GM23338 (cell line): ENCODE data around the gene MYO7B. TPM values are rescaled to one million over a fixed set of nuclear protein-coding genes. Genes with fewer than 3 reads are reported as not detected.

Experiments
- ATAC-seq: fragments of 200-7000 bp; cut with Tn5 transposase; 3 replicates; pipeline ENCODE4 v1.9.1; 2020
- DNase-seq: peaks from one replicate; pipeline ENCODE4 v3.0.0-alpha.2; 2015; ENCODE audit warnings: low spot score
- H2AFZ ChIP-seq: fragments of 200-600 bp; sonication (generic); 2 replicates; pipeline ENCODE4 v1.8.0; 2016; ENCODE audit warnings: antibody characterized with exemption, mild to moderate bottlenecking, moderate library complexity
- H3F3A ChIP-seq: fragments of 200-600 bp; sonication (generic); replicated peaks from 2 replicates; pipeline ENCODE4 v1.8.0; 2017; ENCODE audit warnings: antibody characterized with exemption, mixed run types, low read depth
- H3K27ac ChIP-seq: fragments of 200-600 bp; sonication (generic); 2 replicates; pipeline ENCODE4 v1.6.1; 2016; ENCODE audit warnings: low read depth
- H3K27me3 ChIP-seq: fragments of 200-600 bp; sonication (generic); 2 replicates; pipeline ENCODE4 v1.8.0; 2016; ENCODE audit warnings: mild to moderate bottlenecking, mixed run types, moderate library complexity; ENCODE audit not compliant: insufficient read depth
- H3K36me3 ChIP-seq: fragments of 200-600 bp; sonication (generic); 2 replicates; pipeline ENCODE4 v1.8.0; 2016; ENCODE audit warnings: mild to moderate bottlenecking; ENCODE audit not compliant: insufficient read depth
- H3K4me1 ChIP-seq: fragments of 200-600 bp; sonication (generic); 2 replicates; pipeline ENCODE4 v1.8.0; 2016; ENCODE audit warnings: mild to moderate bottlenecking, moderate library complexity; ENCODE audit not compliant: insufficient read depth
- H3K4me2 ChIP-seq: fragments of 200-600 bp; sonication (generic); 2 replicates; pipeline ENCODE4 v1.7.1; 2017; ENCODE audit warnings: mixed run types
- H3K4me3 ChIP-seq: fragments of 200-600 bp; sonication (generic); 2 replicates; pipeline ENCODE4 v1.6.1; 2016; ENCODE audit warnings: mixed run types
- H3K79me2 ChIP-seq: fragments of 200-600 bp; sonication (generic); replicated peaks from 2 replicates; pipeline ENCODE4 v1.8.0; 2017; ENCODE audit warnings: mild to moderate bottlenecking; ENCODE audit not compliant: insufficient read depth
- H3K9me2 ChIP-seq: fragments of 200-600 bp; sonication (generic); 2 replicates; pipeline ENCODE4 v1.8.0; 2017; ENCODE audit not compliant: insufficient read depth
- H4K20me1 ChIP-seq: fragments of 200-600 bp; sonication (generic); replicated peaks from 2 replicates; pipeline ENCODE4 v1.8.0; 2017; ENCODE audit warnings: mild to moderate bottlenecking; ENCODE audit not compliant: insufficient read depth
- H3K27ac Mint-ChIP-seq: 2 replicates; pipeline ENCODE4 v1.8.0; 2020; ENCODE audit warnings: inconsistent platforms, mild to moderate bottlenecking, moderate library complexity, mixed read lengths
- H3K27me3 Mint-ChIP-seq: 3 replicates; pipeline ENCODE4 v1.8.0; 2022; ENCODE audit warnings: low read depth, mild to moderate bottlenecking, moderate library complexity, mixed read lengths, inconsistent platforms; ENCODE audit not compliant: insufficient read depth, poor library complexity
- H3K36me3 Mint-ChIP-seq: 3 replicates; pipeline ENCODE4 v1.8.0; 2021; ENCODE audit warnings: low read depth, mild to moderate bottlenecking, inconsistent platforms, moderate library complexity, mixed read lengths
- H3K4me1 Mint-ChIP-seq: 3 replicates; pipeline ENCODE4 v1.8.0; 2020; ENCODE audit warnings: mild to moderate bottlenecking, inconsistent platforms, mixed read lengths
- H3K4me3 Mint-ChIP-seq: 3 replicates; pipeline ENCODE4 v1.8.0; 2021; ENCODE audit warnings: moderate library complexity, mild to moderate bottlenecking, inconsistent platforms, mixed read lengths
- H3K9me3 Mint-ChIP-seq: 3 replicates; pipeline ENCODE4 v1.8.0; 2020; ENCODE audit warnings: moderate library complexity, mild to moderate bottlenecking, inconsistent platforms, mixed read lengths
- CREB1 ChIP-seq: fragments of 250-450 bp; sonication (Bioruptor Pico); IDR thresholded peaks from 2 replicates; pipeline ENCODE4 v1.5.0; 2020; ENCODE audit warnings: low read depth, mild to moderate bottlenecking, moderate library complexity
- CTCF ChIP-seq, 2 experiments: fragments of 200-600 bp in 1 of 2; sonication (generic) in 1 of 2; conservative IDR thresholded peaks; 2 replicates each; pipeline versions ENCODE4 v1.5.1 to v1.6.1; 2016 to 2017; ENCODE audit warnings: antibody characterized with exemption in 2 of 2, low read depth in 2 of 2, mild to moderate bottlenecking in 2 of 2, moderate library complexity in 1 of 2
- EZH2 ChIP-seq: fragments of 200-600 bp; sonication (generic); IDR thresholded peaks from one replicate; pipeline ENCODE4 v1.8.0; 2017; ENCODE audit warnings: antibody characterized with exemption, mild to moderate bottlenecking, low read depth; ENCODE audit not compliant: unreplicated experiment
- EZH2phosphoT487 ChIP-seq: fragments of 200-600 bp; sonication (generic); IDR thresholded peaks from one replicate; pipeline ENCODE4 v1.8.1; 2018; ENCODE audit warnings: antibody characterized with exemption; ENCODE audit not compliant: unreplicated experiment
- JUNB ChIP-seq: IDR thresholded peaks from one replicate; pipeline ENCODE4 v1.6.1; 2016; ENCODE audit warnings: antibody characterized with exemption; ENCODE audit not compliant: unreplicated experiment
- NANOG ChIP-seq: IDR thresholded peaks from 2 replicates; pipeline ENCODE4 v1.6.1; 2016; ENCODE audit warnings: antibody characterized with exemption, borderline replicate concordance
- POLR2AphosphoS5 ChIP-seq: IDR thresholded peaks from 2 replicates; pipeline ENCODE4 v1.6.1; 2016; ENCODE audit warnings: antibody characterized with exemption, low read depth
- REST ChIP-seq: IDR thresholded peaks from one replicate; pipeline ENCODE4 v1.6.1; 2018; ENCODE audit warnings: antibody characterized with exemption; ENCODE audit not compliant: unreplicated experiment
- STAT1 ChIP-seq: IDR thresholded peaks from one replicate; pipeline ENCODE4 v1.6.1; 2016; ENCODE audit warnings: antibody characterized with exemption; ENCODE audit not compliant: unreplicated experiment
- ZNF114 ChIP-seq: fragments of 250-450 bp; sonication (Bioruptor Pico); IDR thresholded peaks from 2 replicates; pipeline ENCODE4 v1.5.0; 2020; ENCODE audit warnings: mild to moderate bottlenecking, moderate library complexity
- ZNF331 ChIP-seq: fragments of 250-450 bp; sonication (Bioruptor Pico); IDR thresholded peaks from 2 replicates; pipeline ENCODE4 v1.5.0; 2020; ENCODE audit warnings: low read depth, mild to moderate bottlenecking, moderate library complexity
- polyA plus RNA-seq: library from polyadenylated mRNA; unstranded; fragments of >200 nt; fragmentation: Nextera tagmentation; extraction: Ambion mirVana; gene quantifications from 2 replicates; pipeline ENCODE4 v1.2.1, GENCODE V29; 2016
- total RNA-seq: library from RNA; depleted of rRNA; stranded (reverse); fragments of >200 nt; shearing (Covaris generic); gene quantifications from 2 replicates; pipeline ENCODE4 v1.2.3, GENCODE V29; 2014
- TF ChIP-seq, protein P1 (sequence below): IDR thresholded peaks from 2 replicates; pipeline ENCODE4 v1.6.1; 2016; ENCODE audit warnings: antibody characterized with exemption
- TF ChIP-seq, protein P2 (sequence below): fragments of 250-450 bp; sonication (Bioruptor Pico); IDR thresholded peaks from 2 replicates; pipeline ENCODE4 v1.5.0; 2020; ENCODE audit warnings: mild to moderate bottlenecking, moderate library complexity

Gene MYO7B
- total and polyA plus RNA-seq, 2 experiments from 2014 or later: not detected

DNA sequence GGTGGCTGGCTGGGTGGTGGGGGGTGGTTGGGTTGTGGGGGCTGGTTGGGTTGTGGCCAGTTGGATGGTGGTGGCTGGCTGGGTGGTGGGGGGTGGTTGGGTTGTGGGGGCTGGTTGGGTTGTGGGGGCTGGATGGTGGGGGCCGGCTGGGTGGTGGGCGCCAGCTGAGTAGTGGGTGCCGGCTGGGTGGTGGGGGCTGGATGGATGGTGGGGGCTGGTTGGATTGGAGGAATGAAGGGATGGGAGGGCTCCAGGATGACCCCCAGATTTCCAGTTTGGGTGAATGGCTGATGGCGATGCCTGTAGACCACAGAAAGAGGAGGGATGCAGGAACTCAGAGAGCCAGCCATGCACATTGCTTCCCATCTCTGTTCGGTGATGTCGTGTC lies 83.7 kb downstream of the MYO7B start:
- no peaks in the 10 kb centered on the region for H3K79me2 ChIP-seq
- H3F3A ChIP-seq: no peaks in the 10 kb centered on the region
- no peak overlapping the region for H3K4me3 ChIP-seq
- Mint-ChIP-seq H3K4me3 (no peak overlapping the region), H3K9me3 (no peaks in the 10 kb centered on the region; the same call in 2 of the 3 replicates), H3K36me3 (no peaks in the 10 kb centered on the region), H3K27ac (no peak overlapping the region), H3K27me3 (peaks cover 2% of the 10 kb centered on the region), H3K4me1 (no peaks in the 10 kb centered on the region)
- no peak overlapping the region for H2AFZ ChIP-seq
- H3K27me3 ChIP-seq: no peaks in the 10 kb centered on the region
- no peak overlapping the region for H3K4me2 ChIP-seq
- ATAC-seq: no peak
- DNase-seq: no peak
- no peak overlapping the region for H3K27ac ChIP-seq
- no peaks in the 10 kb centered on the region for H4K20me1 ChIP-seq
- TF ChIP-seq STAT1: no peak
- TF ChIP-seq CREB1 (CRISPR knock-in tag): no peak
- no peak for TF ChIP-seq CTCF (conservative IDR thresholded peaks at IDR 0.05; ENCODE audit: low read depth in 2 of 2)
- TF ChIP-seq EZH2: no peak
- TF ChIP-seq ZNF331 (CRISPR knock-in tag): no peak
- no peak for TF ChIP-seq JUNB
- no peak for TF ChIP-seq ZNF114 (CRISPR knock-in tag)
- no peak for TF ChIP-seq POLR2AphosphoS5
- TF ChIP-seq EZH2phosphoT487: no peak
- TF ChIP-seq, protein P1, sequence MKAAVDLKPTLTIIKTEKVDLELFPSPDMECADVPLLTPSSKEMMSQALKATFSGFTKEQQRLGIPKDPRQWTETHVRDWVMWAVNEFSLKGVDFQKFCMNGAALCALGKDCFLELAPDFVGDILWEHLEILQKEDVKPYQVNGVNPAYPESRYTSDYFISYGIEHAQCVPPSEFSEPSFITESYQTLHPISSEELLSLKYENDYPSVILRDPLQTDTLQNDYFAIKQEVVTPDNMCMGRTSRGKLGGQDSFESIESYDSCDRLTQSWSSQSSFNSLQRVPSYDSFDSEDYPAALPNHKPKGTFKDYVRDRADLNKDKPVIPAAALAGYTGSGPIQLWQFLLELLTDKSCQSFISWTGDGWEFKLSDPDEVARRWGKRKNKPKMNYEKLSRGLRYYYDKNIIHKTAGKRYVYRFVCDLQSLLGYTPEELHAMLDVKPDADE: no peak
- TF ChIP-seq REST: no peak
- TF ChIP-seq NANOG: no peak
- TF ChIP-seq, protein P2, sequence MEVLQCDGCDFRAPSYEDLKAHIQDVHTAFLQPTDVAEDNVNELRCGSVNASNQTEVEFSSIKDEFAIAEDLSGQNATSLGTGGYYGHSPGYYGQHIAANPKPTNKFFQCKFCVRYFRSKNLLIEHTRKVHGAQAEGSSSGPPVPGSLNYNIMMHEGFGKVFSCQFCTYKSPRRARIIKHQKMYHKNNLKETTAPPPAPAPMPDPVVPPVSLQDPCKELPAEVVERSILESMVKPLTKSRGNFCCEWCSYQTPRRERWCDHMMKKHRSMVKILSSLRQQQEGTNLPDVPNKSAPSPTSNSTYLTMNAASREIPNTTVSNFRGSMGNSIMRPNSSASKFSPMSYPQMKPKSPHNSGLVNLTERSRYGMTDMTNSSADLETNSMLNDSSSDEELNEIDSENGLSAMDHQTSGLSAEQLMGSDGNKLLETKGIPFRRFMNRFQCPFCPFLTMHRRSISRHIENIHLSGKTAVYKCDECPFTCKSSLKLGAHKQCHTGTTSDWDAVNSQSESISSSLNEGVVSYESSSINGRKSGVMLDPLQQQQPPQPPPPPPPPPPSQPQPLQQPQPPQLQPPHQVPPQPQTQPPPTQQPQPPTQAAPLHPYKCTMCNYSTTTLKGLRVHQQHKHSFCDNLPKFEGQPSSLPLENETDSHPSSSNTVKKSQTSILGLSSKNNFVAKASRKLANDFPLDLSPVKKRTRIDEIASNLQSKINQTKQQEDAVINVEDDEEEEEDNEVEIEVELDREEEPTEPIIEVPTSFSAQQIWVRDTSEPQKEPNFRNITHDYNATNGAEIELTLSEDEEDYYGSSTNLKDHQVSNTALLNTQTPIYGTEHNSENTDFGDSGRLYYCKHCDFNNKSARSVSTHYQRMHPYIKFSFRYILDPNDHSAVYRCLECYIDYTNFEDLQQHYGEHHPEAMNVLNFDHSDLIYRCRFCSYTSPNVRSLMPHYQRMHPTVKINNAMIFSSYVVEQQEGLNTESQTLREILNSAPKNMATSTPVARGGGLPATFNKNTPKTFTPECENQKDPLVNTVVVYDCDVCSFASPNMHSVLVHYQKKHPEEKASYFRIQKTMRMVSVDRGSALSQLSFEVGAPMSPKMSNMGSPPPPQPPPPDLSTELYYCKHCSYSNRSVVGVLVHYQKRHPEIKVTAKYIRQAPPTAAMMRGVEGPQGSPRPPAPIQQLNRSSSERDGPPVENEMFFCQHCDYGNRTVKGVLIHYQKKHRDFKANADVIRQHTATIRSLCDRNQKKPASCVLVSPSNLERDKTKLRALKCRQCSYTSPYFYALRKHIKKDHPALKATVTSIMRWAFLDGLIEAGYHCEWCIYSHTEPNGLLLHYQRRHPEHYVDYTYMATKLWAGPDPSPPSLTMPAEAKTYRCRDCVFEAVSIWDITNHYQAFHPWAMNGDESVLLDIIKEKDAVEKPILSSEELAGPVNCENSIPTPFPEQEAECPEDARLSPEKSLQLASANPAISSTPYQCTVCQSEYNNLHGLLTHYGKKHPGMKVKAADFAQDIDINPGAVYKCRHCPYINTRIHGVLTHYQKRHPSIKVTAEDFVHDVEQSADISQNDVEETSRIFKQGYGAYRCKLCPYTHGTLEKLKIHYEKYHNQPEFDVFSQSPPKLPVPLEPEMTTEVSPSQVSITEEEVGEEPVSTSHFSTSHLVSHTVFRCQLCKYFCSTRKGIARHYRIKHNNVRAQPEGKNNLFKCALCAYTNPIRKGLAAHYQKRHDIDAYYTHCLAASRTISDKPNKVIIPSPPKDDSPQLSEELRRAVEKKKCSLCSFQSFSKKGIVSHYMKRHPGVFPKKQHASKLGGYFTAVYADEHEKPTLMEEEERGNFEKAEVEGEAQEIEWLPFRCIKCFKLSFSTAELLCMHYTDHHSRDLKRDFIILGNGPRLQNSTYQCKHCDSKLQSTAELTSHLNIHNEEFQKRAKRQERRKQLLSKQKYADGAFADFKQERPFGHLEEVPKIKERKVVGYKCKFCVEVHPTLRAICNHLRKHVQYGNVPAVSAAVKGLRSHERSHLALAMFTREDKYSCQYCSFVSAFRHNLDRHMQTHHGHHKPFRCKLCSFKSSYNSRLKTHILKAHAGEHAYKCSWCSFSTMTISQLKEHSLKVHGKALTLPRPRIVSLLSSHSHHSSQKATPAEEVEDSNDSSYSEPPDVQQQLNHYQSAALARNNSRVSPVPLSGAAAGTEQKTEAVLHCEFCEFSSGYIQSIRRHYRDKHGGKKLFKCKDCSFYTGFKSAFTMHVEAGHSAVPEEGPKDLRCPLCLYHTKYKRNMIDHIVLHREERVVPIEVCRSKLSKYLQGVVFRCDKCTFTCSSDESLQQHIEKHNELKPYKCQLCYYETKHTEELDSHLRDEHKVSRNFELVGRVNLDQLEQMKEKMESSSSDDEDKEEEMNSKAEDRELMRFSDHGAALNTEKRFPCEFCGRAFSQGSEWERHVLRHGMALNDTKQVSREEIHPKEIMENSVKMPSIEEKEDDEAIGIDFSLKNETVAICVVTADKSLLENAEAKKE (CRISPR knock-in tag): no peak
- no peaks in the 10 kb centered on the region for H3K36me3 ChIP-seq
- no peaks in the 10 kb centered on the region for H3K4me1 ChIP-seq
- H3K9me2 ChIP-seq: no peaks in the 10 kb centered on the region
